Measurements from ENCODE around the gene BMP7. TPM values are rescaled to one million over a fixed set of nuclear protein-coding genes. Genes with fewer than 3 reads are reported as not detected.

The BMP7 gene
- total RNA-seq, 2 experiments from 2014 or later, result not detected

DNA sequence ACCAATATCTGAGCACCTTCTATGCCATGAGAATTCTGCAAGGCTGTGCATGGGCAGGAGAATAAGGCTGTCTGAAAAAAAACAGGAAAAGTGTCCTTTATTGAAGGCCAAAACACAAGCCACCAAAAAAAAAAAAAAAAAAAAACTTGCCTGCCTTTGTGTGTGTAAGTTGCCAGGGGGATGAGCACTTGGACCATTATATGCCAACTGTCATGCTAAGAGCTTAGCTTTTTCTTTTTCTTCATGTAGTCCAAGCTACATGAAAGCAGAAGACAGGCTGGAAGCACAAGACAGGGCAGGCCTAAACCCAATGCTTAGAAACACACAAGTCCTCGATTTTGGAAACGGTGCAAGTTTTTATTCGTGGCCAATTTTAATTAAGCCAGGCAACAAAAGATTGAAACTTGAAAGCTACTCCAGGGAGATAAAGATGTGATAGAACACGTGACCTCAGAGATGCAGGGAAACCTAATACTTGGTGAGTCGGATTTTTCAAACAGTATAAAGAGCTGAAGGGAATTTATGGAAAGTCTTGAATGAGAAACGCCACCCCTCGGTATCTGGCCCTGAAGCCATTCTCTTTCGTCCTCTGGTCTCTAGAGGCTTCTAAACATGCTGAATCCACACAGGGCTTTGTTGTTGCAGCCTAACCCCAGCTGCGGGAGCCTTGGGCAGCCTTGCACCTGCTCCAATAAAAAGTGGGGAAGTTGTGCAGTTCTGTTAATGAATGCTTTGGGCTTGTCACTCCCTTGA, 8.6 kb downstream of the BMP7 start:
- Histone ChIP-seq H3K27ac (ENCODE audit: low read depth in 1 of 2, low read length in 2 of 2) (no peak overlapping the region), H3K4me1 (ENCODE audit: insufficient read depth, low read length) (no peaks in the 10 kb centered on the region), H3K27me3 (ENCODE audit: control insufficient read depth in 1 of 2, insufficient read depth in 2 of 2, low read length in 2 of 2) (peaks cover 10 to 54% of the 10 kb centered on the region in 2 experiments), H3K36me3 (ENCODE audit: insufficient read depth, low read length) (no peaks in the 10 kb centered on the region), H3K9me3 (ENCODE audit: control insufficient read depth in 1 of 2, insufficient read depth in 1 of 2, low read length in 2 of 2) (no peaks in the 10 kb centered on the region), H3K4me3 (ENCODE audit: low read length) (no peak overlapping the region)
- ChIA-PET POLR2A (no interaction called here), CTCF (no interaction called here)
- Mint-ChIP-seq H3K4me1 (ENCODE audit: low read depth) (no peaks in the 10 kb centered on the region), H3K4me3 (no peak overlapping the region), H3K27me3 (peaks cover 74% of the 10 kb centered on the region), H3K9me3 (no peaks in the 10 kb centered on the region), H3K36me3 (ENCODE audit: low read depth) (no peaks in the 10 kb centered on the region), H3K27ac (no peak overlapping the region)
- intact Hi-C loops (cut with DNase I, micrococcal nuclease), result no loop called here
- DNase-seq (no peak), ATAC-seq (ENCODE audit: poor library complexity) (no peak)
- no peak for TF ChIP-seq CTCF (IDR thresholded peaks at IDR 0.05)

DNA sequence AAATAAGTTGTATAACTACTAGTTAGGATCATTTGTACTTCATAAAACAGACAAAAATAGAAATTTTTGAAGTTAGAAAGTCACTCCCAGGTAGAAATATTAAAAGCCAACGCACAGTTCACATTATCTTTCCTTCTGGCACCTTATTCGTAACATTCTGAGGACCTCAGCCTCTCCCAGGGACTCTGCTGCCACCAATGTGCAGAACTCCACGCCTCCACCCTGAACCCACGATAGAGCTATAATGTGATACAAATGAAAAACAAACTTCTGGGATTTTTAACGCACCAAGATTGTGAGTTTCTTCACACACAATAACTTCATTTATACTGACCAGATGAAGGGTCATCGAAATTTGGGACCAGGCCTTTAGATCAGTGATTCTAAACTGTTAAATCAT, 9.5 kb downstream of the BMP7 start:
- Histone ChIP-seq H3K4me1 (ENCODE audit: insufficient read depth, low read length) (no peaks in the 10 kb centered on the region), H3K27me3 (ENCODE audit: control insufficient read depth in 1 of 2, insufficient read depth in 2 of 2, low read length in 2 of 2) (peaks cover 10 to 44% of the 10 kb centered on the region in 2 experiments), H3K9me3 (ENCODE audit: control insufficient read depth in 1 of 2, insufficient read depth in 1 of 2, low read length in 2 of 2) (no peaks in the 10 kb centered on the region), H3K36me3 (ENCODE audit: insufficient read depth, low read length) (no peaks in the 10 kb centered on the region), H3K4me3 (ENCODE audit: low read length) (no peak overlapping the region), H3K27ac (ENCODE audit: low read depth in 1 of 2, low read length in 2 of 2) (no peak overlapping the region)
- no peak for ATAC-seq (ENCODE audit: poor library complexity)
- ChIA-PET POLR2A (no interaction called here), CTCF (no interaction called here)
- H3K4me1 Mint-ChIP-seq (ENCODE audit: low read depth), result no peaks in the 10 kb centered on the region
- intact Hi-C loops (cut with DNase I, micrococcal nuclease), result no loop called here
- no peak overlapping the region for H3K27ac Mint-ChIP-seq
- no peaks in the 10 kb centered on the region for H3K36me3 Mint-ChIP-seq (ENCODE audit: low read depth)
- H3K9me3 Mint-ChIP-seq, result no peaks in the 10 kb centered on the region
- TF ChIP-seq CTCF (IDR thresholded peaks at IDR 0.05), result no peak
- no peak overlapping the region for H3K4me3 Mint-ChIP-seq
- H3K27me3 Mint-ChIP-seq, result peaks cover 73% of the 10 kb centered on the region
- DNase-seq, result no peak

DNA sequence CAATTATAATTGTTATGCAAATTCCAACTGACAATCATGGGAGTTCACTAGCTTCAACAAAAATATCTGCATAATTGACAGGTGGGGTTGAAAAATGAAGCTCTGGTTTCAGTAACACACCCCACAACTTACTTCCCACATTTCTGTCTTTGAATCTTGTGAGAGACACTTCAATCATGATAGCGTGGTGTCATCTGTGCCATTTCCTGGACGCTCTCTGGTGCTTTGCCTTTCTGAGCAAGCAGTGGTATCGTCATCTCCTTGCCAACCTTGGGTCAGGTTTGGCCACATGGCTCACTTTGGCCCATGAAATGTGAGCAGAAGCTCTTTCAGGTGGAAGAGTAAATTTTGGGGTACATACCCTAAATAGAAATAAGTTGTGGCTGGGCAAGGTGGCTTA, 10.2 kb downstream of the BMP7 start:
- Histone ChIP-seq H3K36me3 (ENCODE audit: insufficient read depth, low read length) (no peaks in the 10 kb centered on the region), H3K9me3 (ENCODE audit: control insufficient read depth in 1 of 2, insufficient read depth in 1 of 2, low read length in 2 of 2) (no peaks in the 10 kb centered on the region), H3K27ac (ENCODE audit: low read depth in 1 of 2, low read length in 2 of 2) (no peak overlapping the region), H3K4me3 (ENCODE audit: low read length) (no peak overlapping the region), H3K27me3 (ENCODE audit: control insufficient read depth in 1 of 2, insufficient read depth in 2 of 2, low read length in 2 of 2) (peaks cover 10 to 37% of the 10 kb centered on the region in 2 experiments), H3K4me1 (ENCODE audit: insufficient read depth, low read length) (peaks cover 1% of the 10 kb centered on the region)
- ChIA-PET POLR2A (no interaction called here), CTCF (no interaction called here)
- Mint-ChIP-seq H3K9me3 (no peaks in the 10 kb centered on the region), H3K36me3 (ENCODE audit: low read depth) (no peaks in the 10 kb centered on the region), H3K27ac (no peak overlapping the region), H3K4me1 (ENCODE audit: low read depth) (no peaks in the 10 kb centered on the region), H3K27me3 (peaks cover 69% of the 10 kb centered on the region), H3K4me3 (no peak overlapping the region)
- DNase-seq (no peak), ATAC-seq (ENCODE audit: poor library complexity) (no peak)
- intact Hi-C loops (cut with DNase I, micrococcal nuclease), result no loop called here
- no peak for TF ChIP-seq CTCF (IDR thresholded peaks at IDR 0.05)

Measured in CD4-positive, alpha-beta T cell (primary cell).